ENCODE measurements around the gene TMEM181.

DNA sequence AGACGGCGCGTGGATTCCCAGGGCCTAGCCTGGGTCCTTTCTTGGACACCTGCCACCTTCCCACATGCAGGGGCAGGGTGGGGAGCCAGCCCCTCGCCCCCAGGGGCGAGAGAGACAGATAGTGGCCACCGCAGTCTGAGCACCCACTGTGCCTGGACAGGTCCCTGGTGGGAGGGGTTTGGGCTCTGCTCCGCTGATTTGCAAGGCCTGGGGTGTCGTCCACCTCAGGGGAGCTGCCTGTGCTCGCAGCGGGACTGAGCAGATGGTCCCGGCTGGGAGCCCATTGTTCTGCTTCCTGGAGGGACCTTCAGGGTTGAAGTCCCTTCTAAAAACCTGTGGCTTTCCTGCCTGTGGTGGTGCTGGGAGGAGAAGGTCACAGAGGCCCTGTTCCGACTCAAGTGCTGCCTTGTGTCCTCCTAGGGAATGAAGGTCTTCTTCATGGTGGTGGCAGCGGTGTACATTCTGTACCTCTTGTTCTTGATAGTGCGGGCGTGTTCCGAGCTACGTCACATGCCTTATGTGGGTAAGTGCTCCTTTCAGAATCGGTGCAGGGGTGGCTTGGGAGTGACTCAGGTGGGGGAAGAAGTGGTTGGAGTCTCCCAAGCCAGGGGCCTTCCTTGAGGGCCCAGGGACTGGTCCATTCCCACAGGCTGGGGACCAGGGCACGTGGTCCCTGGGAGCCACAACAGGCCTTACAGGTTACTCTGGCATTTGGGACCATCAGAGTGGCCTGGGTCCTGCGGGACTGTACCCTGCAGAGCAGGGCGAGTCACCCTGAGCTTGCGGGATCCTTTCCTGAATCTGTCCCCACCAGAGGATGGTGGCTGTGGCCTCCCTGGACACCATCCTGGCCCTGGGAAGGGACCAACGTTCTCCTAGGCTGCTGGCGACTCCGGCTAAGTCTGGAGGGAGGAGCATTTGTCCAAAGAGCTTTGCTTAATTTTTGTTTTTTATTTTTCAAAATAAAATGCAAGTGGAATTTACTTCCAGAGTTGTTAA, 65.1 kb downstream of the TMEM181 start:
- TF ChIP-seq, protein P1, sequence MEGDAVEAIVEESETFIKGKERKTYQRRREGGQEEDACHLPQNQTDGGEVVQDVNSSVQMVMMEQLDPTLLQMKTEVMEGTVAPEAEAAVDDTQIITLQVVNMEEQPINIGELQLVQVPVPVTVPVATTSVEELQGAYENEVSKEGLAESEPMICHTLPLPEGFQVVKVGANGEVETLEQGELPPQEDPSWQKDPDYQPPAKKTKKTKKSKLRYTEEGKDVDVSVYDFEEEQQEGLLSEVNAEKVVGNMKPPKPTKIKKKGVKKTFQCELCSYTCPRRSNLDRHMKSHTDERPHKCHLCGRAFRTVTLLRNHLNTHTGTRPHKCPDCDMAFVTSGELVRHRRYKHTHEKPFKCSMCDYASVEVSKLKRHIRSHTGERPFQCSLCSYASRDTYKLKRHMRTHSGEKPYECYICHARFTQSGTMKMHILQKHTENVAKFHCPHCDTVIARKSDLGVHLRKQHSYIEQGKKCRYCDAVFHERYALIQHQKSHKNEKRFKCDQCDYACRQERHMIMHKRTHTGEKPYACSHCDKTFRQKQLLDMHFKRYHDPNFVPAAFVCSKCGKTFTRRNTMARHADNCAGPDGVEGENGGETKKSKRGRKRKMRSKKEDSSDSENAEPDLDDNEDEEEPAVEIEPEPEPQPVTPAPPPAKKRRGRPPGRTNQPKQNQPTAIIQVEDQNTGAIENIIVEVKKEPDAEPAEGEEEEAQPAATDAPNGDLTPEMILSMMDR (conservative IDR thresholded peaks at IDR 0.05 in 1 of 2, IDR thresholded peaks at IDR 0.05 in 1 of 2; ENCODE audit: extremely low read depth in 1 of 2, insufficient read depth in 1 of 2, low read depth in 1 of 2, low read length in 2 of 2): no peak
- TF ChIP-seq EZH2 (IDR thresholded peaks at IDR 0.05; ENCODE audit: borderline replicate concordance, low read length): no peak

Data from mammary epithelial cell (primary cell).